Stimulated activated CD8-positive, alpha-beta memory T cell treated with anti-CD3 and anti-CD28 coated beads, Interleukin-7, amount 100 ng/mL, for 4 hours (primary cell): ENCODE data around the gene ABT1.

Source experiments
- DNase-seq, 2 donors: peaks; one replicate each; pipeline ENCODE4 v3.0.0-alpha.2; 2020; ENCODE audit warnings: low read depth in 2 of 2

Gene ABT1

GRCh38 chr6:26604797-26605196 is 8.0 kb downstream of the ABT1 start:
- DNase-seq = no peak

GRCh38 chr6:26607434-26608230 is 10.9 kb downstream of the ABT1 start:
- peak in 1 of 2 donors; percentile 35 for DNase-seq

- no peak for DNase-seq
Measured at GRCh38 chr6:26609463-26609862, 12.7 kb downstream of the ABT1 start.

GRCh38 chr6:26611599-26611998 is 14.8 kb downstream of the ABT1 start:
- no peak for DNase-seq

GRCh38 chr6:26613201-26613600 is 16.4 kb downstream of the ABT1 start:
- no peak for DNase-seq

GRCh38 chr6:26613689-26614683 is 17.2 kb downstream of the ABT1 start:
- DNase-seq = no peak

GRCh38 chr6:26623339-26623859 is 26.6 kb downstream of the ABT1 start:
- no peak for DNase-seq

GRCh38 chr6:26624557-26624956 is 27.8 kb downstream of the ABT1 start:
- DNase-seq = no peak

GRCh38 chr6:26627843-26628242 is 31.1 kb downstream of the ABT1 start:
- DNase-seq = no peak

GRCh38 chr6:26629359-26629758 is 32.6 kb downstream of the ABT1 start:
- DNase-seq = no peak

GRCh38 chr6:26640806-26641205 is 44.1 kb downstream of the ABT1 start:
- no peak for DNase-seq

- no peak for DNase-seq
Measured at GRCh38 chr6:26646074-26646473, 49.3 kb downstream of the ABT1 start.
